SJSA1 (cell line): ENCODE data around the gene TMEM154. TPM values are rescaled to one million over a fixed set of nuclear protein-coding genes. Genes with fewer than 3 reads are reported as not detected.

ENCODE experiments used
- DNase-seq, 2 experiments: peaks; one replicate each; pipeline ENCODE4 v3.0.0-alpha.2; 2015 to 2020; ENCODE audit warnings: low spot score in 2 of 2, low read depth in 1 of 2
- H3K27ac ChIP-seq: fragments of 250-450 bp; sonication (Bioruptor Pico); 2 replicates; pipeline ENCODE4 v1.5.1; 2020; ENCODE audit warnings: mild to moderate bottlenecking, moderate library complexity
- H3K27me3 ChIP-seq: fragments of 250-450 bp; sonication (Bioruptor Pico); replicated peaks from 2 replicates; pipeline ENCODE4 v1.5.1; 2020; ENCODE audit warnings: mild to moderate bottlenecking, moderate library complexity
- H3K36me3 ChIP-seq: fragments of 250-450 bp; sonication (Bioruptor Pico); 2 replicates; pipeline ENCODE4 v1.5.1; 2020; ENCODE audit warnings: mild to moderate bottlenecking
- H3K4me1 ChIP-seq: fragments of 250-450 bp; sonication (Bioruptor Pico); replicated peaks from 2 replicates; pipeline ENCODE4 v1.6.1; 2021; ENCODE audit warnings: mild to moderate bottlenecking
- H3K4me3 ChIP-seq: fragments of 250-450 bp; sonication (Bioruptor Pico); 2 replicates; pipeline ENCODE4 v1.5.1; 2020; ENCODE audit warnings: mild to moderate bottlenecking
- H3K9me3 ChIP-seq: fragments of 250-450 bp; sonication (Bioruptor Pico); replicated peaks from 2 replicates; pipeline ENCODE4 v1.5.1; 2020; ENCODE audit warnings: mild to moderate bottlenecking
- total RNA-seq: library from RNA; depleted of rRNA; stranded (reverse); fragments of >200 nt; shearing (Covaris generic); gene quantifications from 2 replicates; pipeline ENCODE4 v1.2.3, GENCODE V29; 2014

Gene TMEM154
- total RNA-seq, 1 experiment from 2014 or later: 0.37 TPM

- Histone ChIP-seq H3K27me3 (no peaks in the 10 kb centered on the region), H3K4me1 (no peaks in the 10 kb centered on the region), H3K9me3 (no peaks in the 10 kb centered on the region), H3K36me3 (no peaks in the 10 kb centered on the region), H3K27ac (no peak overlapping the region), H3K4me3 (no peak overlapping the region)
- no peak for DNase-seq
Measured at GRCh38 chr4:152686452-152687013, 6.7 kb upstream of the TMEM154 start.

DNA sequence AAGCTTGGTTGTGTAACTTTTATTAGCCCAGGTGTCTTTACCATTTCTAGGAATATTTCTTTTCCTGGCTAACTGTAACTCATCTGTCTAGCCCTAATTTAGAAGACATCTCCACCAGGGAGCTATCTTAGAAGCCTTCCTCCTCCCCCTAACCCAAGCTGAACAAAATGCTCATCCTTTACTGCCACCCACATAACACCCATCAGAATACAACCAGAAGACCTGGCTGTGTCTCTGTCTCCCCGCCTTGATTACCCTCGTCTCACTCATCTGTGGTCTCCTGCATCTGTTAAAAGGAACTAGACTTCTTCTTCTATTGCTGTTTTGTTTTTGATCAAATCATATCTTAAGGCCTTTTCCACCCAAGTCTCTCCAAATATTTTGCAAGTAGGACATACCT is 4.8 kb upstream of the TMEM154 start:
- Histone ChIP-seq H3K4me3 (no peak overlapping the region), H3K9me3 (no peaks in the 10 kb centered on the region), H3K27me3 (no peaks in the 10 kb centered on the region), H3K36me3 (no peaks in the 10 kb centered on the region), H3K4me1 (peaks cover 13% of the 10 kb centered on the region), H3K27ac (no peak overlapping the region)
- no peak for DNase-seq

GRCh38 chr4:152684007-152684406 is 4.2 kb upstream of the TMEM154 start:
- Histone ChIP-seq H3K27ac (no peak overlapping the region), H3K36me3 (no peaks in the 10 kb centered on the region), H3K4me1 (peaks cover 14% of the 10 kb centered on the region), H3K27me3 (no peaks in the 10 kb centered on the region), H3K4me3 (no peak overlapping the region), H3K9me3 (no peaks in the 10 kb centered on the region)
- DNase-seq: no peak

DNA sequence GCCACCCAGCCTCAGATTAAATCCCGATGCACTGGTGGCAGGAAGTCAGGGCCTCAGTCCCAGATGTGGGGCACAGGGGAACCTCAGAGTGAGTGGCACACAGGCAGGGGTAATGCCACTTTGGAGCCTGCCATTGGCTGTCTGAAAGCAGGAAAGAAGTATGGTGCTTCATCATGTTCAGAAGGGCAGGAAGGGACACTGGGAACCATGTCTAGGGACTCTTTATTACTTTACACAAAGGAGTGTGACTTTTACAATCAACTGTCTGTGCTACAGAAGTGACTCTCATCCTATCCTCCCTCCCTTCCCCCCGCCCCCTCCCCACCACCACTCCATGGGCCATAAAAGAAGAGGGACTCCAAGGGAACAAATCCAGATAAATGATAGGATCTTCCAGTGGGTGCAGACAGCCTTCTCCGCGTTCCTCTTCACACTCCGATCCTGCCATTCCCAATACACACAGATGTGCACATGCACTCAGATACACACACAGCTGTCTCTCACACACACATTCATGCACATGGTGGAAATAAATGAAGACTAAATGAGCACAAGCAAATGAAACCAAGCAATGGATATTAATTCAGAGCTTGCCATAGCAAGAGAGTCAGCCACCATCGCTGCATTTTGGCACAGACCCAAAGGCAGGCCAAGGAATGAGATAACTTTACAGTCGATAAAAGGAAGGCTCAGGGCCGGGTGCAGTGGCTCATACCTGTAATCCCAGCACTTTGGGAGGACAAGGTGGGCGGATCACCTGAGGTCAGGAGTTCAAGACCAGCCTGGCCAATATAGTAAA is 2.5 kb upstream of the TMEM154 start:
- no peak overlapping the region for H3K27ac ChIP-seq
- no peak for DNase-seq
- peaks cover 14% of the 10 kb centered on the region for H3K4me1 ChIP-seq
- H3K9me3 ChIP-seq: no peaks in the 10 kb centered on the region
- H3K27me3 ChIP-seq: no peaks in the 10 kb centered on the region
- no peak overlapping the region for H3K4me3 ChIP-seq
- no peaks in the 10 kb centered on the region for H3K36me3 ChIP-seq

DNA sequence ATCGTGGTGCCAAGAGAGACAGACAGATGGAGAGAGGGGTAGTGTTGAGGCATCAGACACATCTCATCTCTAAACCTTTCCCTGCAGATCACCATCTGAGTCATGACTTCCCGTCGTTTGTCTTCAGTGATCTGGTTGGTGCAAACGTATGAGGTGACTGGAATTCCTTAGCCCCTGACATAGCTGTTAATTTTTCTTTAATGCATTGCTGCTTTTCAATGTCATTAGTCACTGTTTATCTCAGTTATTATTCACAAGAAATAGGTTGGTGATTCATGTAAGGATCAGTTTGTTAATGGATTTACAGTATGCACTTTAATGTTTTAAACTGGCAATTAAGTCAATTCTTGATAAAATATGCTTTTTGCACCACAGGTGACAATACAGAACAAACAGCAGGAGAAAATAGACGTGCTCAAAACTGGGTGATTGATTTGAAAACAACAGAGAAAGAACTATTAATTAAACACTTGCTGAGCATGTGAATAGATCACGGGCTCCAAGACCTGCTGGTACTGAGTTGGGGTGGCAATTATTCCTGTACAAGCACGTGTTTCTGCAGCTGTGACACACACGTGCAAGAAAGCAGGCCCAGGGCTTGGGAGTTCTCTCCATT is 1.3 kb upstream of the TMEM154 start:
- H3K4me3 ChIP-seq: no peak overlapping the region
- peak in 1 of 2 experiments; percentile 26 for DNase-seq
- peaks cover 14% of the 10 kb centered on the region for H3K4me1 ChIP-seq
- no peak overlapping the region for H3K27ac ChIP-seq
- H3K27me3 ChIP-seq: no peaks in the 10 kb centered on the region; the same call in 1 of the 2 replicates
- no peaks in the 10 kb centered on the region for H3K36me3 ChIP-seq
- no peaks in the 10 kb centered on the region for H3K9me3 ChIP-seq

GRCh38 chr4:152678841-152679240 is 956 bp downstream of the TMEM154 start:
- Histone ChIP-seq H3K4me1 (peaks cover 14% of the 10 kb centered on the region), H3K36me3 (no peaks in the 10 kb centered on the region), H3K9me3 (no peaks in the 10 kb centered on the region), H3K27ac (no peak overlapping the region), H3K27me3 (no peaks in the 10 kb centered on the region; the same call in 1 of the 2 replicates), H3K4me3 (no peak overlapping the region)
- no peak for DNase-seq

DNA sequence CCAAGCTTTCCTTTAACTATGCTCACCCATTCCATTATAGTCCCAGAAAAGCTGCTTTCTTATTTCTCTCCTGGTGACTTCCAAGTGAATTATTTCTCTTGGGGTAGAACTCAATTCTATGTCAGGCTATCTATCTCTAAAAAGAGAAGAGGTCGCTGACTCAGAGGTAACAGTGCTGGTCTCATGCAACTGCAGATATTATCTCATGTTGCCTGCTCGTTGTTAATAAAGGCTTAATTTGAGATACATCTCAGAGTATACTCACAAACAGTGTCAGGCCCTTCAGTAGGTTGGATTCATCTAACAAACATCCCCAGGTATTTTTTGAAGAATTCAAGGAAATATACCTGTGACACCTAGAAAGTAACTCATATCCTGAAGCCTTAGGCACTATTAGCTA is 2.7 kb downstream of the TMEM154 start:
- H3K4me1 ChIP-seq: peaks cover 14% of the 10 kb centered on the region
- no peaks in the 10 kb centered on the region for H3K36me3 ChIP-seq
- DNase-seq: no peak
- no peak overlapping the region for H3K27ac ChIP-seq
- no peak overlapping the region for H3K4me3 ChIP-seq
- no peaks in the 10 kb centered on the region for H3K9me3 ChIP-seq
- H3K27me3 ChIP-seq: no peaks in the 10 kb centered on the region; the same call in 1 of the 2 replicates

DNA sequence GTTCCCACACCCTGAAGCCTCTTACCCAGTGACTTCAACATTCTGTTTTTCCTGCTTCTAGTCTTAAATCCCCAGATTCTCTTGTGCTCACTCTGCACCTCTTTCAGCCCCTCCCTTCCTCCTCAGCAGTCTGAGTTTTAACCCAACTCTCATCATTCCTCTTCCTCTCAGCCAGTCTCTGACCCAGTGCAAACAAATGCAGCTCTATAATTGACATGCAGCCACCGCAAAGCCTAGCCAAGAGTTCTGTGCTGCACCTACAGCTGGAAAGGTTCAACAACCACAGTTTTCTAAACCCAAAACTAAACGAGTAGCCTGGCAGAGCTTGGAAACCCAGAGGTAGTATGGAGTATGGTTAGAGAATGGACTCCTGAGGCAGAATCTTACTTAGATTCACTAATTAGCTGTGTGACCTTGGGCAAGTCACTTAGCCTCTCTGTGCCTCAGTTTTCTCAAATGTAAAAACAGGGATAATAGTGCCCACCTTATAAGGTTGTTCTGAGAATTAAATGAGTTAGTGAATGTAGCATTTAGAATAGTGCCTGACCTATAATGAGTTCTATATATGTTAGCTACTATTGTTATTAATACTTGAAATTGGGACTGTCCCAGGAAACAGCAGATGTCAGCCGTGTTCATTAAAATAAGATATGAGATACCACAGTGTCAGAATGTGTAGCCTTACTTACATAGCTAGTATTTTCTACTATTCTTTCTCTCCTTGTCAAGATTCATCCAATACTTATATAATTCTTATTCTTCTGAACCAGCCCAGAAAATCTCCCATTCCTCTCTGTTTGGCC is 3.5 kb downstream of the TMEM154 start:
- Histone ChIP-seq H3K4me3 (no peak overlapping the region), H3K4me1 (peaks cover 14% of the 10 kb centered on the region), H3K9me3 (no peaks in the 10 kb centered on the region), H3K27me3 (no peaks in the 10 kb centered on the region; the same call in 1 of the 2 replicates), H3K36me3 (no peaks in the 10 kb centered on the region), H3K27ac (no peak overlapping the region)
- no peak for DNase-seq

- Histone ChIP-seq H3K36me3 (no peaks in the 10 kb centered on the region), H3K27me3 (no peaks in the 10 kb centered on the region; the same call in 1 of the 2 replicates), H3K27ac (no peak overlapping the region), H3K4me3 (no peak overlapping the region), H3K9me3 (no peaks in the 10 kb centered on the region), H3K4me1 (no peaks in the 10 kb centered on the region)
- DNase-seq: no peak
Measured at GRCh38 chr4:152674359-152674758, 5.4 kb downstream of the TMEM154 start.

GRCh38 chr4:152673489-152673888 is 6.3 kb downstream of the TMEM154 start:
- no peaks in the 10 kb centered on the region for H3K4me1 ChIP-seq
- no peak overlapping the region for H3K27ac ChIP-seq
- no peaks in the 10 kb centered on the region for H3K36me3 ChIP-seq
- H3K27me3 ChIP-seq: no peaks in the 10 kb centered on the region; the same call in 1 of the 2 replicates
- no peaks in the 10 kb centered on the region for H3K9me3 ChIP-seq
- no peak for DNase-seq
- H3K4me3 ChIP-seq: no peak overlapping the region

DNA sequence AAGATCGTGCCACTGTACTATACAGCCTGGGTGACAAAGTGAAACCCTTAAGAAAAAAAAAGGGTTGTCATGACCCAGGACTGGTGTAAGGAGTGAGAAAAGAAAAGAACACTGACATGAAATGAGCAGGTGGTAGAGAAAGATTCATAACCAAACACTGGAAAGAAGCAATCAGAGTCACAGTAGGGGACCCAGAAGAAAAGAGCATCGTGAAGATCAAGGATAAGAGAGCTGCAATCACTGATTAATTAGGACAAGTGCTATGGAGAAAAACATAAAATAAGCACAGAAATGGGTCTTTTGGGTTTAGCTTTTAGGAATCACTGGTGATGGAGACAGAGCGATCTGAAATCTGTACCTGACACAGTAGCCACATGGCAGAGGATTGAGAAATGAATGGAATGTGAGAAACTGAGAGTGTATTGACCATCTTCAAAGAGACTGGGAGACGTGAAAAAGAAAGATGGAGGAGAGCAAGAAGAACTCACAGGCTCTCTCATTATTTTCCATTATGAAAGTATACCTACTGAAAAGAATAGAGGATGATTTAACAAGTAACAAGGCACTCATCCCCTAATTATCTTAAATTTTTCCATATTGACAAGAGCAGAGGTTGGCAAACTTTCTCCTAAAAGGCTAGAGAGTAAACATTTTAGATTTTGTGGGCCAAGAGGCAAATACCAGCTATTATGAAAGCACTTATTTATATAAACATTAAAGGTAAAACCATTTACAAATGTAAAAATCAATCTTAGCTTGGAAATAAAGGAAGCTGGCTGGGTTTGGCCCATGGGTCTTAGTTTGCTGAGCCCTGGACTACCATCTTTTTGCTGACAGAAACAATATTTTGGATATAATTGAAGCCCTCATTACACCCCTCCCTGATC is 7.3 kb downstream of the TMEM154 start:
- DNase-seq: no peak
- no peak overlapping the region for H3K27ac ChIP-seq
- H3K4me1 ChIP-seq: no peaks in the 10 kb centered on the region
- no peaks in the 10 kb centered on the region; the same call in 1 of the 2 replicates for H3K27me3 ChIP-seq
- H3K4me3 ChIP-seq: no peak overlapping the region
- no peaks in the 10 kb centered on the region for H3K9me3 ChIP-seq
- no peaks in the 10 kb centered on the region for H3K36me3 ChIP-seq

GRCh38 chr4:152668338-152668964 is 11.3 kb downstream of the TMEM154 start:
- H3K27ac ChIP-seq: no peak overlapping the region
- H3K4me1 ChIP-seq: no peaks in the 10 kb centered on the region
- H3K27me3 ChIP-seq: no peaks in the 10 kb centered on the region
- no peak overlapping the region for H3K4me3 ChIP-seq
- no peaks in the 10 kb centered on the region for H3K9me3 ChIP-seq
- no peak for DNase-seq
- no peaks in the 10 kb centered on the region for H3K36me3 ChIP-seq
